Kidney (tissue), 14 donors: ENCODE results near the gene ST8SIA6. TPM values are rescaled to one million over a fixed set of nuclear protein-coding genes. Genes with fewer than 3 reads are reported as not detected.
"Not testable (repeated sequence)": the region's sequence is repeated elsewhere in the genome, so short reads cannot be mapped to it uniquely, and the experiment has no call there.

Experiments used
- DNase-seq, 5 donors: peaks; one replicate each; pipeline ENCODE4 v3.0.0-alpha.2; 2013 to 2020
- FAIRE-seq: peaks from 2 replicates; lab custom pipeline; 2012; peaks lifted over from hg19 to GRCh38; lab: Jason Lieb, UNC
- H3K27ac ChIP-seq, 2 donors: one replicate each; pipeline ENCODE4 v1.7.0; 2013; ENCODE audit warnings: low read depth in 2 of 2, low read length in 2 of 2, inconsistent platforms in 1 of 2
- H3K27me3 ChIP-seq: one replicate; pipeline ENCODE4 v1.7.1; 2013; ENCODE audit warnings: low read length, inconsistent platforms; ENCODE audit not compliant: control insufficient read depth, insufficient read depth
- H3K36me3 ChIP-seq, 3 donors: one replicate each; pipeline versions ENCODE4 v1.7.0 to v1.7.1; 2013; ENCODE audit warnings: low read length in 3 of 3, control low read depth in 1 of 3, inconsistent platforms in 1 of 3; ENCODE audit not compliant: insufficient read depth in 3 of 3, control insufficient read depth in 2 of 3
- H3K4me1 ChIP-seq, 3 donors: one replicate each; pipeline versions ENCODE4 v1.7.0 to v1.7.1; 2013; ENCODE audit warnings: low read length in 3 of 3, inconsistent platforms in 1 of 3, low read depth in 1 of 3; ENCODE audit not compliant: control insufficient read depth in 2 of 3, insufficient read depth in 2 of 3
- H3K4me3 ChIP-seq, 3 donors: one replicate each; pipeline versions ENCODE4 v1.7.0 to v1.8.1; 2013; ENCODE audit warnings: low read length in 3 of 3, control low read depth in 1 of 3, inconsistent platforms in 1 of 3
- H3K9ac ChIP-seq, 3 donors: one replicate each; pipeline versions ENCODE4 v1.7.0 to v1.7.1; 2013; ENCODE audit warnings: low read length in 3 of 3, control low read depth in 1 of 3, inconsistent platforms in 1 of 3
- H3K9me3 ChIP-seq, 3 donors: one replicate each; pipeline versions ENCODE4 v1.7.0 to v1.7.1; 2013; ENCODE audit warnings: low read length in 3 of 3, control low read depth in 1 of 3, inconsistent platforms in 1 of 3; ENCODE audit not compliant: control insufficient read depth in 2 of 3, insufficient read depth in 1 of 3
- CTCF ChIP-seq: IDR thresholded peaks from 3 replicates; pipeline ENCODE4 v1.5.1; 2012; ENCODE audit warnings: mild to moderate bottlenecking, moderate library complexity, borderline replicate concordance; ENCODE audit not compliant: insufficient read depth; ENCODE audit errors: extremely low read depth
- intact Hi-C: fragments of 100-400 bp; cut with DNase I; formaldehyde crosslinking; loops from one replicate; pipeline ENCODE4 v1.11.1; 2022
- polyA plus RNA-seq: library from polyadenylated mRNA; stranded (reverse); fragments of 350-450 nt; fragmentation: Illumina TruSeq; extraction: RNeasy Lipid Tissue Mini Kit (QIAGEN cat#74804); gene quantifications from one replicate; pipeline ENCODE4 v1.2.3, GENCODE V29; 2014; ENCODE audit warnings: low read depth, low replicate concordance; ENCODE audit not compliant: insufficient read depth
- total RNA-seq: library from RNA; stranded (reverse); fragmentation: NEBNext Ultra II Directional; extraction: Animal tissue kit (Norgen Biotek cat#: 25700); gene quantifications from one replicate; pipeline ENCODE4 v1.2.1, GENCODE V29; 2021
- donor health status: control.
- donor health status: control.
- donor health status: control.
- donor health status: control.
- donor health status: control.
- donor health status: DM: yes; HTN: yes; CAD: no.
- donor health status: Normal renal cell carcinoma (clear cell type).

Gene ST8SIA6
- total and polyA plus RNA-seq, 2 donors from 2014 or later = 0.22 to 0.91 TPM

- Histone ChIP-seq H3K27ac (no peak overlapping the region), H3K9me3 (no peaks in the 10 kb centered on the region), H3K36me3 (no peaks in the 10 kb centered on the region), H3K4me3 (no peak overlapping the region), H3K27me3 (no peaks in the 10 kb centered on the region), H3K4me1 (no peaks in the 10 kb centered on the region), H3K9ac (no peak overlapping the region)
- intact Hi-C loops = no loop called here
- DNase-seq (no peak), FAIRE-seq (no peak)
- TF ChIP-seq CTCF = no peak
Measured at GRCh38 chr10:17330501-17330900, 123.9 kb downstream of the ST8SIA6 start.

- FAIRE-seq (no peak), DNase-seq (no peak)
- no peak for TF ChIP-seq CTCF
- no peak overlapping the region for H3K27ac ChIP-seq
- H3K4me3 ChIP-seq = no peak overlapping the region
- H3K36me3 ChIP-seq = no peaks in the 10 kb centered on the region
- H3K9ac ChIP-seq = no peak overlapping the region
- no peaks in the 10 kb centered on the region for H3K27me3 ChIP-seq
- H3K4me1 ChIP-seq = no peaks in the 10 kb centered on the region
- intact Hi-C loops = no loop called here
- H3K9me3 ChIP-seq = no peaks in the 10 kb centered on the region
Measured at GRCh38 chr10:17326377-17326776, 128.0 kb downstream of the ST8SIA6 start.

DNA sequence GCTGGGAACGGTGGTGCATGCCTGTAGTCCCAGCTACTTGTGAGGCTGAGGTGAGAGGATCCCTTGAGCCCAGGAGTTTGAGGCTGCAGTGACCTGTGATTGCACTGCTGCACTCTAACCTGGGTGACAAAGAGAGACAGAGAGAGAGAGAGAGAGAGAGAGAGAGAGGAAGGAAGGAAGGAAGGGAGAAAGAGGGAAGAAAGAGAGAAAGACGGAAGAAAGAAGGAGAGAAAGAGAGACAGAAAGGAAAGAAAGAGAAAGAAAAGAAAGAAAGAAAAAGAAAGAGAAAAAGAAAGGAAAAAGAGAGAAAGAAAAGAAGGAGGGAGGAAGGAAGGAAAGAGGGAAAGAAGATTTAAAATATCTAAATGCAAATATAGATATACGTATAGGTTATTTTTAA, 132.4 kb downstream of the ST8SIA6 start:
- H3K9ac ChIP-seq, H3K36me3 ChIP-seq, FAIRE-seq, intact Hi-C loops, H3K27me3 ChIP-seq, H3K4me1 ChIP-seq, H3K9me3 ChIP-seq, H3K4me3 ChIP-seq, DNase-seq, H3K27ac ChIP-seq: not testable (repeated sequence)

DNA sequence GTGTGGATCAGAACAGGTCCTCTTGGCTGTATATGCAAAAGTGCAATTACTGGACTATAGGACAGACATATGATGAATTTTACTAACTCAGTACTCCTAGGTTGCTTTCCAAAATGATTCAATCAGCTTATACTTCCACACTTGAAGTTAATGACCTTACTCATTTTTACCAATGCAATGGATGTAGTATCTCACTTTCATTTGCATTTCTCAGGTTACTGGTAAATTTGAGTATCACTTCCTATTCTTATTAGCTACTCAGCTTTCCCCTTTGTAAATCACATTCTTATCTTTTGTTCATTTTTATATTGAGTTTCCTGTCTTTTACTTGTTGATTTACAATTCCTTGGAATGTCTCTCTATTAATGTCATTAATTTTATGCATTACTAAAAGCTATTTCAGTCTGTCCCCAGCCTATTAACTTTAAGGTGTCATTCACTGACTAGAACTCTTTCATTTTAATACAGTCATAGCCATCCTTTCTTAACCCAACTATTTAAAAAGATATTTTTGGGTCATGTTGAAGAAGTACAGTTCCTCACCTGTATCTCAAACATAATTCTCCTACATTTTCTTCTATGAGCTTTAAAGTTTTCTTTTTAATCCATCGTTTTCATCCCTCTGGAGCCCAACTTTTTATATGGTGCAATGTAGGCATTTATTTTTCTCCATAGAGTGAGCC, 137.8 kb downstream of the ST8SIA6 start:
- no peaks in the 10 kb centered on the region for H3K36me3 ChIP-seq
- no peak for FAIRE-seq
- no peaks in the 10 kb centered on the region for H3K9me3 ChIP-seq
- no peak overlapping the region for H3K27ac ChIP-seq
- no peak for DNase-seq
- H3K27me3 ChIP-seq = no peaks in the 10 kb centered on the region
- no peak overlapping the region for H3K4me3 ChIP-seq
- TF ChIP-seq CTCF = no peak
- intact Hi-C loops = no loop called here
- H3K4me1 ChIP-seq = no peaks in the 10 kb centered on the region
- no peak overlapping the region for H3K9ac ChIP-seq
